ENCODE results near the gene NINJ1.

Gene NINJ1

DNA sequence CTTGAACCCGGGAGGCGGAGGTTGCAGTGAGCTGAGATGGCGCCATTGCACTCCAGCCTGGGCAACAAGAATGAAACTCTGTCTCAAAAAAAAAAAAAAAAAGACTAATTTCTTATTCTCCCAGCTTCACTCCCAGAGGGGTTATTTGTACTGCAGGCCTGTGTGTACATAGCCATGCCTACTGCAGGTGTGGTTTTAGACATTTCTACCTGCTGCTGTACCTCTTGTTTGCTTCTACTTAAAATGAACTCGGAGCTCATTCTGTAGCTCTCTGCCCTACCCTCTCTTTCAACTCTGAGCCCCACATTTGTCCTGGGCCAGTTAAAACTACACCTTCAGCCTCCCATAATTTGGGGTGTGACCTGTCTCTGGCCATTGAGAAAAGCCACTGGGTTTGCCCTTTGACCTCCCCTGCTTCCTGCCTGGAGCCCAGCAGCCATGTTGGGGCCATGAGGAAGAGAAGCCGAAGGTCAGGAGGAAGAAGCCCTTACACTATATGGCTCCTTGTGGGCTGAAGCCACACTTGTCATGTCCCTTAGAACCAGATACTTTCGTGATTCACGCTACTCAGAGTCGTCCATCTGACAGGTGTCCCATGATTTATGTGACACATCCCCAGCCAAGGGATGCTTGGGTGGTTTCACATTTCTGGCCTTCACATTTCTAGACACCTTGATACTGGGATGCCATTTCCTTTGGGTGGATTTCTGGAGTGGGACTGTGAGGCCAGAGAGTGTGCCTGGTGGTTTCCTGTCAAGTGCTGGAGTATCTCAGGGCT is 47.4 kb downstream of the NINJ1 start:
- DNase-seq (ENCODE audit: low read depth): no peak

- no peak for DNase-seq (ENCODE audit: low read depth)
These were observed 48.4 kb downstream of the NINJ1 start for GRCh38 chr9:93085676-93086075.

DNA sequence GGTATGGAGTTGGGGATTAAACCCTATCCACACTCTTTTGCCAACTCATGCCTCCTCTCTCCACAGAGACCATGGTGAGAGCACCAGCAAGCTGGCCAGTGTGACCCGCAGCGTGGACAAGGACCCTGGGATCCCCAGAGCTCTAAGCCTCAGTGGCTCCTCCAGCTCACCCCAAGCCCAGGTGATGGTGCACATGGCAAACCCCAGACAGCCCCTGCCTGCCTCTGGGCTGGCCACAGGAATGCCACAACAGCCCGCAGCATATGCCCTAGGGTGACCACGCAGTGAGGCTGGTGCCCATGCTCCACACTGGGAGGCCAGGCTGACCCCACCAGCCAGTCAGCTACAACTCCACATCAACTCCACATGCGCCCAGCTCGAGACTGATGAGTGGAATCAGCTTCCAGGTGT is 49.6 kb downstream of the NINJ1 start:
- no peak for DNase-seq (ENCODE audit: low read depth)

DNA sequence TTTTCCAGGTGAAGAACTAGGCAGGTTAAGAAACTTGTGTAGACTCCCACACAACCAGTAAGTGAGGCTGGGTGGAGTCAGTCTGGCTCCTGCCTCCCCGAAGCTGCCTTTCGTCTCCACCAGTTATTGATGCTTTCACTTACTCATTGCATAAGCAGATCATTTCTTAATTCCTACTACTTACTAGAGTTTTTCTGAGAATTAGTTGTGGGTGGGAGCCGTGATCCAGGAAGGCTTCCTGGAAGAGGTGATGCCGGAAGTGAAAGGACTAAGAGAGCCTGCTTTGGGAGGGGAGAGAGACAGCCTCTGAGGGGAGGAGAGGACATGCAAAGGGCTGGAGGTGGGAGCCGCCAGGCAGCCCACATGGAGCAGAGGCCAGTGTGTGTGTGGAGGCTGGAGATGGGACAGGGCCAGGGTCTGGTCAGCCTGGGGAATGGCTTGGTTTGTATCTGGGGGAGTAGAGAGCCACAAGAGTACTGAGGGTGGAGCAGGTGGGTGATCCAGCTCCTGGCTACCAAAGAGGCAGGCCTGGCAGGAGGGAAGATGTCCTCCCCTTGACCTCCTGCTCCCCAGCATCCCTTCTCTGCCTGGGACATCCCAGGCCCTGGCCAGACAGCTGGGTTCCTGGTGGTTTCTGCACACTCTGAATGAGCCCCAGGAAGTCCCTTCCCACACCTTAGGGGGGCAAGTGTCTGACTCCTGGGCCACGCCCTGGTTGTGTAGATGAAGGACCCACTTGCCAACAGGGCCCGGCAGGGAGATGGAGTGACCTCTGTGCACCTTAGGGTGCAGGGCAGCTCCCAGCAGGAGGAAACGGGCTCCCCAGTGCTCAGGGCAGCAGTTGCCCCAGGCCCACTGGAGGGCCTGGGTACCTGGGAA is 50.2 kb downstream of the NINJ1 start:
- no peak for DNase-seq (ENCODE audit: low read depth)

DNA sequence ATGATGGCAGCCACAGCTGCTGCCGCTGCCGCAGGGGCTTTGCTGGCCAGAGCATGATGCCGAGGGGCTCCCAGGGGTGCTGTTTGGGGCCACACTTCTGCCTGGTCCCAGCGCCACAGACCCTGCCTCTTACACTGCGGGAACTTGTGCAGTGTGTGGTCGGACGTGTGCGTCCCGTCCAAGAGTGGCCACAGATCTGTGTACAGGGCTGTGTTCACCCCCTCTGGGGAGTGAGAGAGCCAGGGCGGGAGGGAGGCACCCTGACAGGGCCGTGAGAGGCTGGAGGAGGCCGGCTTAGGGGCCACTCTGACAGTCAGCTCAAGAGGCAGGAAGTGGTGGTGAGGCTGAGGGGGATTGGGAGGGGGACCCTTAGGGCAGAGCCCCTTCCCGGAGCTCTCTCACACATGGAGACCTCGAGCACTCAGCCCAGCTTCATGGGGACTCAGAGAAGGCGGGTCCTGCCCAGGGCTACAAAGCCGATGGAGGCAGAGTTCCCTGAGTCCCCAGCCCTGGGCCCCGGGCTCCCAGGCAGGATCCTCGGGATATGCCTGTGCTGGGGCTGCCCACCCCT is 51.1 kb downstream of the NINJ1 start:
- DNase-seq (ENCODE audit: low read depth): no peak

DNA sequence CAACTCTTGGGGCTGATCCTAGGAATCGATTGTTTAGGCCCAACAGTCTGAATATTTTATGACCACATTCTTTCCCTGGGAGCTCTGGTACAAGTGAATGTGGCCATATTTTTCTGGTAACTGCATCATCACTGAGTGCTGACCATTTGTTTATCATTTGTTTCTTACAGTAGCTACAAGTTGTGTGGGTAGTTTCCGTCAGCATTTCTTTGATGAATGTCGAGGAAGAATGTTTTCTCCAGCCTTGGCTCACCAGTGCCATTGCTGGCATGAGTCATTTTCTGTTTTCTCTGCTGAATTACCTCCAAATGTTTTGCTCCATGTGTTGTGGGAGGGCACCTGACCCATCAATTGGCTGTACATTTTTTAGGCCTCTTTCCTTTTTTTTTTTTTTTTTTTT is 52.1 kb downstream of the NINJ1 start:
- DNase-seq (ENCODE audit: low read depth): no peak

GRCh38 chr9:93081081-93081529 is 52.9 kb downstream of the NINJ1 start:
- DNase-seq (ENCODE audit: low read depth): no peak

DNA sequence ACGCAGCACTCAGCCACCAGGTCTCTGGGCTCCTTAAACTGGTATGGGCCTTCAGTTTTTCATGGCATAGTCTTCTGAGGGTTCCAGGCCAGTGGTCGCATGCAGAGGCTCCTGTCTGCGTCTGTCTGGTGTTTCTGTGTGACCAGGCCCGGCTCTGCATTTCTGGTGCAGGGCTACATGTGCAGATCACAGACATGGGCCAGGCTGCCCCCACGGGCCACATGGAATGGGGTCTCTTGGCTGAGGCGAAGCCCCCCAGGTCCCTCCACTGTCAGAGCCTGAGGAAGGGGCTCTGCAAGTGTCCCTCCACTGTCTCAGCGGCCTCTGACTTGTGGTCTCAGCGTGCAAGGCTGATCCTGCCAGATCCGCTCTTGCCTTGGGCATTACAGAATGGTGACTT is 53.6 kb downstream of the NINJ1 start:
- DNase-seq (ENCODE audit: low read depth): no peak

DNA sequence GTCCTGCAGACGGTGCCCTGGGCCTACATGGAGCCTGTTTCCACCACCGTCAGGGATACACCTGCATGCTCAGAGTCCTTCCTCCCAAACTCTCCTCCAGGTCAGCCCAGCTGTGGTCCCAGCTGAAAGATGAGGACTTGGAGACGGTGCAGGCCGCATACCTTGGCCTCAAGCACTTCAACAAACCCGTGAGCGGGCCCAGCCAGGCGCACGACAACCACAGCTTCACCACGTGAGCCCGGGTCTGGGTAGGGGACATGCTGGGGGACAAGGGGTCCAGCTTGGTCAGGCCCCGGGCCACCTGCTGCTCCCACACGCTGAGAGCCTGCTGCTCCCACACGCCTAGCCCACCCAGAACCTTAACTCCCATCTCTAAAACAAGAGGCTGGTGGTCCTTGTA is 54.7 kb downstream of the NINJ1 start:
- no peak for DNase-seq (ENCODE audit: low read depth)

DNA sequence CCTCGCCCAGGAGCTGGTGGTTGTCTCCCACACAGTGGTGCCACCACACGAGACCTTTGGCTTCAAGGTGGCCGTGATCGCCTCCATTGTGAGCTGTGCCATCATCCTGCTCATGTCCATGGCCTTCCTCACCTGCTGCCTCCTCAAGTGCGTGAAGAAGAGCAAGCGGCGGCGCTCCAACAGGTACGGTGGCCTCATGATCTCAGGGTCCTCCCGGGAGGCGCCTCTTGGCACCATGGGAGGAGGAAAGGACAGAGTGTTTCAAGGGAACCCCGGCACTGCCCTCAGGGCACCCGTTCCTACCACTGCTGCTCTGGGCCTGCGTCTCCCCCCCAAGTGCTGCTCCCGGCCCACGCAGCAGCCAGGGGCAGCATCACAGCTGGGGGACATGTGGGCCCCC is 56.2 kb downstream of the NINJ1 start:
- DNase-seq (ENCODE audit: low read depth): no peak

DNA sequence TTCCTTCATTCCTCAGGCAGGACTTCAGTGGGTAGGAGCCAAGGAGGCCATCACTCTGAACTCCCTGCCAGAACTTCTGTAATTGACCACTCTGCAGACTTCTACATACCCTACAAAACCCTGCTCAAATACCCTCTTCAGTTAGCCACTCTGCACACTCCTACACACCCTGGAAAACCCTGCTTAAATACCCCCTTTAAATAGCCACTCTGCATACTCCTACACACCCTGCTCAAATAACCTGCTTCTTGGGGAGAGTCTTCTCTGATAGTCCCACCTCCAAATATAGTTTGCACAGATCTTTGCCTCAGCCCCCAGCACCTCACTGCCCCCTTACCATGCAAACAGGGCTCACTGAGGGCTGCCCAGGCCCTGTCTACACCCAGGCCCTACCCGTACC is 56.7 kb downstream of the NINJ1 start:
- DNase-seq (ENCODE audit: low read depth): no peak

DNA sequence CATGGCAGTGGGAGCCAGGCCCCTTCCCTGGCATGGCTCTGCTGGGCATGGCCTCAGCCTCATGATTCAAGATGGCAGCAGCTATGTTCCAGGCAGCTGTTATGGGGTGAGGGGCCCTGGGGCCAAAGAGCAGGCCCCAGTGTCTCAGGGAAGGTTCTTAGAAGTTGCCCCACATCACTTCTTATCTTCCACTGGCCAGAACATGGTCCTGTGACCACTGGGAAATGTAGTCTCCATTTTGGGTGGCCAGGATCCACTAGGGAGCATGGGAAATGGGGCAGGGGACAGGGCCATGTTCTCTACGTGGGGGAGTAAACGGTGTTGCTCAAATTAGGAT is 57.3 kb downstream of the NINJ1 start:
- no peak for DNase-seq (ENCODE audit: low read depth)

DNA sequence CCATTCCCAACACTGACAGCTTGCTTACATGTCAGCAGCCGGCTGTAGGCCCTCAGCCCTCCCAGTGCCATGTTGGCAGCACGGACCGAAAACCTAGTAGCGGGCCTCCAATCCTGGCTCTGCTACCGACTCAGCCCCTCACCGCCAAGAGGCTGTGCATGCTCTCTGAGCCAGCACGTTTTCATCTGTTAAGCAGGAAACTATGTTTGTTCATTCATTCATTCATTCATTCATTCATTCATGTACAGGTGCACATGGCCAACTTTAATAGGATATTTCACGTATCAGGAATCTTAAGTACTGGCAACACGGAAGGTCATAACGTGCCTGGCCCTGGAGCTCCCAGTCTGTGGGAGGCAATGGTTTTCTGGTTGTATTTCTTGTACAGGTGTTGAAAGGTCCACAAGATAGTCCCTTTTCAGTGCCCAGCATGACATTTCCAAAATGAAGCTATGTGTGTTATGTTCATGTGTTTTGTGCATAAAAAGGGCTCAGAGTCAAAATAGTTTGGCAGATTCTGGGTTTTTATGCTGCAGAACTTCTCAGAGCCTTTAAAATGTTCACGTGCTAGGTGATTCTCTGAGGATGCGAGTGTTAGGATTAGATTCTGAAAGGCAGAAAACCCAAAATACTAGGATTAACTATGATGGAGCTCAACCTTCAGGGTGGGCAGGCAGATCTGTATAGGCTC is 57.8 kb downstream of the NINJ1 start:
- DNase-seq (ENCODE audit: low read depth): no peak

GRCh38 chr9:93072383-93072795 is 61.7 kb downstream of the NINJ1 start:
- no peak for DNase-seq (ENCODE audit: low read depth)

Data from activated T-cell treated with anti-CD3 and anti-CD28 coated beads for 1 hour (primary cell).